K562 (cell line): ENCODE measurements around the gene RNF214. TPM values are rescaled to one million over a fixed set of nuclear protein-coding genes. Genes with fewer than 3 reads are reported as not detected.

ENCODE experiments used
- CHAMP1 ChIP-seq: fragments of 450-650 bp; IDR thresholded peaks from 2 replicates; pipeline ENCODE4 v1.6.1; 2016; ENCODE audit warnings: mild to moderate bottlenecking
- HLTF ChIP-seq: fragments of 450-650 bp; IDR thresholded peaks from 2 replicates; pipeline ENCODE4 v1.6.1; 2016
- HMGN3 ChIP-seq: IDR thresholded peaks from 2 replicates; pipeline ENCODE4 v1.6.1; 2011; ENCODE audit warnings: borderline replicate concordance, low read depth, mild to moderate bottlenecking, mixed read lengths, low read length; ENCODE audit not compliant: insufficient read length; ENCODE audit errors: extremely low read depth
- HSF4 ChIP-seq: fragments of 250-450 bp; sonication (Bioruptor Pico); IDR thresholded peaks from 2 replicates; pipeline ENCODE4 v2.1.2; 2022; ENCODE audit warnings: mild to moderate bottlenecking, moderate library complexity, borderline replicate concordance
- KDM1A ChIP-seq, 2 experiments: fragments of 450-650 bp; IDR thresholded peaks; 2 replicates each; pipeline ENCODE4 v1.6.1; 2016; ENCODE audit warnings: mild to moderate bottlenecking in 2 of 2
- LARP7 ChIP-seq: fragments of 450-650 bp; IDR thresholded peaks from 2 replicates; pipeline ENCODE4 v1.6.1; 2016
- NFIC ChIP-seq: fragments of 450-650 bp; IDR thresholded peaks from 2 replicates; pipeline ENCODE4 v1.6.1; 2017; ENCODE audit warnings: mild to moderate bottlenecking, inconsistent platforms
- PATZ1 ChIP-seq: fragments of 250-450 bp; sonication (Bioruptor Pico); IDR thresholded peaks from 2 replicates; pipeline ENCODE4 v1.5.0; 2020; ENCODE audit warnings: mild to moderate bottlenecking, borderline replicate concordance
- PRMT5 ChIP-seq: sonication (generic); formaldehyde crosslinking; IDR thresholded peaks from 2 replicates; pipeline ENCODE4 v1.5.0; 2020; ENCODE audit warnings: missing genetic modification reagents
- SMARCC2 ChIP-seq: fragments of 450-650 bp; IDR thresholded peaks from 2 replicates; pipeline ENCODE4 v1.6.1; 2017; ENCODE audit warnings: antibody characterized with exemption, moderate library complexity, mild to moderate bottlenecking, low read depth
- XRCC4 ChIP-seq: IDR thresholded peaks from one replicate; pipeline ENCODE4 v1.6.1; 2011; ENCODE audit not compliant: insufficient read depth, insufficient read length; ENCODE audit errors: extremely low read depth
- YY1 ChIP-seq, 3 experiments: IDR thresholded peaks; 2 replicates each; pipeline ENCODE4 v1.6.1; 2011; ENCODE audit warnings: low read length in 2 of 3, mild to moderate bottlenecking in 2 of 3, moderate library complexity in 2 of 3, borderline replicate concordance in 1 of 3, control low read depth in 1 of 3, low read depth in 1 of 3; ENCODE audit not compliant: insufficient read depth in 3 of 3, insufficient replicate concordance in 2 of 3, control insufficient read depth in 1 of 3, insufficient read length in 1 of 3; ENCODE audit errors: extremely low read depth in 1 of 3
- ZNF12 ChIP-seq: sonication (generic); formaldehyde crosslinking; IDR thresholded peaks from 2 replicates; pipeline ENCODE4 v1.4.0; 2020; ENCODE audit warnings: mild to moderate bottlenecking, missing genetic modification reagents
- ZNF347 ChIP-seq: fragments of 450-650 bp; formaldehyde crosslinking; IDR thresholded peaks from 2 replicates; pipeline ENCODE4 v1.4.0; 2020; ENCODE audit warnings: low read depth, mild to moderate bottlenecking, moderate library complexity
- ZNF354B ChIP-seq: fragments of 250-450 bp; sonication (Bioruptor Pico); IDR thresholded peaks from 2 replicates; pipeline ENCODE4 v1.4.0; 2020
- ZNF589 ChIP-seq: fragments of 200-800 bp; sonication (Bioruptor generic); IDR thresholded peaks from 2 replicates; pipeline ENCODE4 v1.6.1; 2016; ENCODE audit warnings: low read depth, missing genetic modification characterization, missing compliant biosample characterization
- ZNF695 ChIP-seq: fragments of 450-650 bp; formaldehyde crosslinking; IDR thresholded peaks from 2 replicates; pipeline ENCODE4 v1.4.0; 2020; ENCODE audit warnings: mild to moderate bottlenecking, moderate library complexity
- polyA plus RNA-seq, 8 experiments: library from polyadenylated mRNA; depleted of rRNA in 4 of 8; stranded (reverse) in 5 of 8; unstranded in 3 of 8; fragments of >200 nt; fragmentation: Nextera tagmentation in 2 of 8; fragmentation: Illumina TruSeq in 1 of 8; extraction: Ambion mirVana in 2 of 8; extraction: Trizol in 1 of 8; gene quantifications; 2 replicates each; pipeline versions ENCODE4 v1.2.1 to v1.2.3, GENCODE V29; 2011 to 2014; ENCODE audit warnings: inconsistent platforms in 1 of 8, missing spikeins in 1 of 8
- total RNA-seq, 7 experiments: library from RNA; depleted of rRNA in 6 of 7; stranded (reverse); fragments of >200 nt in 6 of 7; fragmentation: Illumina TruSeq in 2 of 7; extraction: Trizol in 2 of 7; gene quantifications; 2 replicates each; pipeline versions ENCODE4 v1.2.1 to v1.2.3, GENCODE V29; 2011 to 2021; ENCODE audit warnings: low replicate concordance in 1 of 7
- TF ChIP-seq, protein P1 (sequence below): fragments of 250-450 bp; sonication (Bioruptor Pico); IDR thresholded peaks from 2 replicates; pipeline ENCODE4 v1.8.0; 2021; ENCODE audit warnings: mild to moderate bottlenecking, moderate library complexity
- TF ChIP-seq, protein P2 (sequence below): fragments of 250-450 bp; sonication (Bioruptor Pico); IDR thresholded peaks from 2 replicates; pipeline ENCODE4 v1.5.1; 2021; ENCODE audit warnings: mild to moderate bottlenecking

The RNF214 gene
- total and polyA plus RNA-seq, 9 of the 15 experiments (the other 6 are each of a cell fraction or from before 2014, with no cell fraction given): 6.6 to 24.8 (median 11.9) TPM

DNA sequence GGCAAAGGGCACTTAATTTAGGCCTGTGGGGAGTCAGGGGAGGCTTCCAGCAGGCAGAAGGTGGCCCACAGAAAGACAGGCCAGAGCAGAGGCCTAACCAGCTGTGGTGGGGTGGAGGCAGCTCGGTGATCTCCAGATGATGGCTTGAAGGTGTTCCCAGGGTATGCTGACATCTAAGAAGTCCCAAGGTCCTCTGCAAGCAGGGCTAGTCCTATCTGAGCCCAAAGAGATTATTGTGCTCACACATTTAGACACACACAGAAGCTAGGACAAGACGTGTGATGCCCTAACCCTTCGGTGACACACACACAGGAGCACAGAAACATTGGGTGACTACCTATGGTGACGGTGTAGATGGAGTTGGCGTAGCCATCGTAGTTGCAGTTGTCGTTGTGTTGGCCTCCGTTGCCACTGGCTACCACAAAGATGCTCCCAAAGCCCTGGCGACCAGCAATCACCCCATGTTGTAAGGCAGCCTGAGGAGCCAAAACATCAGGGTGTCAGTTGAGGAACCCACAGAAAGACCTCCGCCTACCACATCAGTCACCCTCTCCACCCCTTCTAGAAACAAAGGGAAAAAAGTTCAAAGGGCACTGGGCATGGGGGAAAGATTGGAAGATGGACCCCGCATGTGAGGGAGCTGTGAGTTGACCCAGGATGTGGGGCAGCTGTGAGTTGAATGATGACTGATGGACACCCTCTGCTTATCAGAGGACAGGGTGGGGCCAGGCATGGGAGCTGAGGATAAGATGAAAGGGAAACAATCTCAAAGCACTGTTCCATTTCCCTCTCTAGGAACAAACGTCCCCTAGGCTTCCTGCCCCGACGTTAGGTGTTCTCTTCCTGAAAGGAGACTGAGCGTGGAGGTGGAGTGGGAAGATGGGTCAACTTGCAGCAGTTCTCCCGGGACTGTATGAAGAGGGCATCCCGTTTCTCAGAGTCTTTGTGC lies 8.5 kb upstream of the RNF214 start (continued):
- TF ChIP-seq, protein P1, sequence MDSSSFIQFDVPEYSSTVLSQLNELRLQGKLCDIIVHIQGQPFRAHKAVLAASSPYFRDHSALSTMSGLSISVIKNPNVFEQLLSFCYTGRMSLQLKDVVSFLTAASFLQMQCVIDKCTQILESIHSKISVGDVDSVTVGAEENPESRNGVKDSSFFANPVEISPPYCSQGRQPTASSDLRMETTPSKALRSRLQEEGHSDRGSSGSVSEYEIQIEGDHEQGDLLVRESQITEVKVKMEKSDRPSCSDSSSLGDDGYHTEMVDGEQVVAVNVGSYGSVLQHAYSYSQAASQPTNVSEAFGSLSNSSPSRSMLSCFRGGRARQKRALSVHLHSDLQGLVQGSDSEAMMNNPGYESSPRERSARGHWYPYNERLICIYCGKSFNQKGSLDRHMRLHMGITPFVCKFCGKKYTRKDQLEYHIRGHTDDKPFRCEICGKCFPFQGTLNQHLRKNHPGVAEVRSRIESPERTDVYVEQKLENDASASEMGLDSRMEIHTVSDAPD (CRISPR knock-in tag): no peak
- TF ChIP-seq ZNF354B (CRISPR knock-in tag): no peak
- TF ChIP-seq SMARCC2: peak; percentile 78
- peak; percentile 92 for TF ChIP-seq NFIC
- TF ChIP-seq ZNF589 (CRISPR knock-in tag): peak; percentile 52; the same call in 1 of the 2 replicates
- TF ChIP-seq PATZ1: no peak
- TF ChIP-seq HLTF: no peak
- TF ChIP-seq HMGN3: no peak
- TF ChIP-seq HSF4 (CRISPR knock-in tag): peak; percentile 42; the same call in 1 of the 2 replicates
- peak in 1 of 3 experiments; percentile 30 for TF ChIP-seq YY1 (IDR thresholded peaks at IDR 0.05; ENCODE audit: borderline replicate concordance in 1 of 3, control insufficient read depth in 1 of 3, extremely low read depth in 1 of 3, insufficient read depth in 3 of 3, insufficient read length in 1 of 3, insufficient replicate concordance in 2 of 3, low read depth in 1 of 3, low read length in 2 of 3)
- TF ChIP-seq, protein P2, sequence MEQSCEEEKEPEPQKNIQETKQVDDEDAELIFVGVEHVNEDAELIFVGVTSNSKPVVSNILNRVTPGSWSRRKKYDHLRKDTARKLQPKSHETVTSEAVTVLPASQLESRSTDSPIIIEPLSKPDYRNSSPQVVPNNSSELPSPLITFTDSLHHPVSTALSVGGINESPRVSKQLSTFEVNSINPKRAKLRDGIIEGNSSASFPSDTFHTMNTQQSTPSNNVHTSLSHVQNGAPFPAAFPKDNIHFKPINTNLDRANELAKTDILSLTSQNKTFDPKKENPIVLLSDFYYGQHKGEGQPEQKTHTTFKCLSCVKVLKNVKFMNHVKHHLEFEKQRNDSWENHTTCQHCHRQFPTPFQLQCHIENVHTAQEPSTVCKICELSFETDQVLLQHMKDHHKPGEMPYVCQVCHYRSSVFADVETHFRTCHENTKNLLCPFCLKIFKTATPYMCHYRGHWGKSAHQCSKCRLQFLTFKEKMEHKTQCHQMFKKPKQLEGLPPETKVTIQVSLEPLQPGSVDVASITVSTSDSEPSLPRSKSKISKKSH (CRISPR knock-in tag): no peak
- TF ChIP-seq ZNF12 (CRISPR knock-in tag): no peak
- TF ChIP-seq LARP7: no peak
- no peak for TF ChIP-seq XRCC4
- TF ChIP-seq KDM1A (IDR thresholded peaks at IDR 0.05): peak; percentile 93 to 95
- TF ChIP-seq PRMT5: no peak
- no peak for TF ChIP-seq CHAMP1
- no peak for TF ChIP-seq ZNF347 (CRISPR knock-in tag)
- TF ChIP-seq ZNF695 (CRISPR knock-in tag): no peak
